WTC11 (cell line): Measurements from ENCODE around the gene KRTAP26-1. TPM values are rescaled to one million over a fixed set of nuclear protein-coding genes. Genes with fewer than 3 reads are reported as not detected.

Source experiments
- ATAC-seq: fragments of 200-7000 bp; cut with Tn5 transposase; 2 replicates; pipeline ENCODE4 v1.10.0; 2021; ENCODE audit warnings: mild to moderate bottlenecking, moderate library complexity
- CTCF ChIA-PET: fragments of 300-600 bp; sonication (Branson Sonifier 250); formaldehyde crosslinking; loops from one replicate; lab custom pipeline; 2021; ENCODE audit warnings: antibody characterized with exemption; lab: Charles Lee
- POLR2A ChIA-PET: fragments of 350-600 bp; sonication (Branson Sonifier 250); formaldehyde crosslinking; loops from one replicate; lab custom pipeline; 2021; ENCODE audit warnings: antibody characterized with exemption; lab: Charles Lee
- DNase-seq: peaks from one replicate; pipeline ENCODE4 v3.0.0; 2021; ENCODE audit warnings: low spot score
- H3K27ac Mint-ChIP-seq: 2 replicates; pipeline ENCODE4 v1.8.0; 2021; ENCODE audit warnings: mixed read lengths
- H3K27me3 Mint-ChIP-seq: 2 replicates; pipeline ENCODE4 v1.8.0; 2021; ENCODE audit warnings: low read depth, mild to moderate bottlenecking, moderate library complexity, mixed read lengths
- H3K36me3 Mint-ChIP-seq: 2 replicates; pipeline ENCODE4 v1.8.0; 2021; ENCODE audit warnings: mixed read lengths
- H3K4me1 Mint-ChIP-seq: 2 replicates; pipeline ENCODE4 v1.8.0; 2022; ENCODE audit warnings: mixed read lengths
- H3K4me3 Mint-ChIP-seq: 2 replicates; pipeline ENCODE4 v1.8.0; 2021; ENCODE audit warnings: mild to moderate bottlenecking, moderate library complexity, mixed read lengths
- H3K9me3 Mint-ChIP-seq: 2 replicates; pipeline ENCODE4 v1.8.0; 2021; ENCODE audit warnings: mixed read lengths
- CREB1 ChIP-seq: sonication (generic); formaldehyde crosslinking; IDR thresholded peaks from 2 replicates; pipeline ENCODE4 v1.8.0; 2023; ENCODE audit warnings: mild to moderate bottlenecking, missing genetic modification reagents
- ERG ChIP-seq: fragments of 250-450 bp; sonication (Bioruptor Pico); IDR thresholded peaks from 2 replicates; pipeline ENCODE4 v1.8.0; 2021; ENCODE audit warnings: mild to moderate bottlenecking
- FOXP1 ChIP-seq: sonication (generic); formaldehyde crosslinking; IDR thresholded peaks from 2 replicates; pipeline ENCODE4 v1.8.0; 2022; ENCODE audit warnings: missing genetic modification reagents, mild to moderate bottlenecking, moderate library complexity, borderline replicate concordance
- IRF2 ChIP-seq: sonication (generic); formaldehyde crosslinking; IDR thresholded peaks from 2 replicates; pipeline ENCODE4 v1.8.0; 2022; ENCODE audit warnings: low read depth, missing genetic modification reagents, borderline replicate concordance
- JUN ChIP-seq: sonication (generic); formaldehyde crosslinking; IDR thresholded peaks from 2 replicates; pipeline ENCODE4 v1.8.0; 2023; ENCODE audit warnings: mild to moderate bottlenecking, missing genetic modification reagents
- NR1H2 ChIP-seq: sonication (generic); formaldehyde crosslinking; IDR thresholded peaks from 2 replicates; pipeline ENCODE4 v1.9.0; 2021; ENCODE audit warnings: mild to moderate bottlenecking, moderate library complexity, missing genetic modification reagents
- RELA ChIP-seq: sonication (generic); formaldehyde crosslinking; IDR thresholded peaks from 2 replicates; pipeline ENCODE4 v1.8.1; 2022; ENCODE audit warnings: missing genetic modification reagents, mild to moderate bottlenecking, borderline replicate concordance
- ZMAT4 ChIP-seq: fragments of 250-450 bp; sonication (Bioruptor Pico); IDR thresholded peaks from 2 replicates; pipeline ENCODE4 v1.9.0; 2021; ENCODE audit warnings: mild to moderate bottlenecking
- ZNF121 ChIP-seq: sonication (generic); formaldehyde crosslinking; IDR thresholded peaks from 2 replicates; pipeline ENCODE4 v1.8.0; 2023; ENCODE audit warnings: missing genetic modification reagents
- ZNF138 ChIP-seq: sonication (generic); formaldehyde crosslinking; conservative IDR thresholded peaks from 2 replicates; pipeline ENCODE4 v1.8.1; 2022; ENCODE audit warnings: mild to moderate bottlenecking, moderate library complexity, missing genetic modification reagents
- ZNF281 ChIP-seq: sonication (generic); formaldehyde crosslinking; IDR thresholded peaks from 2 replicates; pipeline ENCODE4 v1.8.0; 2023; ENCODE audit warnings: mild to moderate bottlenecking, missing genetic modification reagents
- ZNF532 ChIP-seq: fragments of 250-450 bp; sonication (Bioruptor Pico); IDR thresholded peaks from 2 replicates; pipeline ENCODE4 v1.9.0; 2021; ENCODE audit warnings: mild to moderate bottlenecking, borderline replicate concordance
- total RNA-seq: library from RNA; stranded (reverse); gene quantifications from 3 replicates; pipeline ENCODE4 v1.2.3, GENCODE V29; 2021
- TF ChIP-seq, protein P1 (sequence below): sonication (generic); formaldehyde crosslinking; IDR thresholded peaks from 2 replicates; pipeline ENCODE4 v1.8.0; 2022; ENCODE audit warnings: mild to moderate bottlenecking, missing genetic modification reagents
- TF ChIP-seq, protein P2 (sequence below): sonication (generic); formaldehyde crosslinking; IDR thresholded peaks from 2 replicates; pipeline ENCODE4 v1.8.1; 2023; ENCODE audit warnings: mild to moderate bottlenecking, missing genetic modification reagents

KRTAP26-1 gene
- total RNA-seq, 1 experiment from 2014 or later, result not detected

GRCh38 chr21:30315701-30316100 lies 4.4 kb downstream of the KRTAP26-1 start:
- CTCF ChIA-PET, result interaction anchor here (1.3 kb wide), 1 partner anchor 118 kb away, joined by 4 read pairs; no protein-coding TSS in a partner anchor
- Mint-ChIP-seq H3K36me3 (no peaks in the 10 kb centered on the region), H3K9me3 (0 out of 2 replicates have a peak, but pooled peaks cover 5% of the 10 kb centered on the region), H3K27me3 (no peaks in the 10 kb centered on the region), H3K27ac (no peak overlapping the region), H3K4me1 (no peaks in the 10 kb centered on the region), H3K4me3 (no peak overlapping the region)
- POLR2A ChIA-PET, result no interaction called here
- no peak for DNase-seq
- no peak for ATAC-seq
- TF ChIP-seq FOXP1 (CRISPR knock-in tag) (no peak), ZNF121 (CRISPR knock-in tag) (no peak), ZNF532 (CRISPR knock-in tag) (no peak), ZNF138 (CRISPR knock-in tag) (no peak), IRF2 (CRISPR knock-in tag) (no peak), CREB1 (no peak), ERG (CRISPR knock-in tag) (no peak), RELA (CRISPR knock-in tag) (no peak)

DNA sequence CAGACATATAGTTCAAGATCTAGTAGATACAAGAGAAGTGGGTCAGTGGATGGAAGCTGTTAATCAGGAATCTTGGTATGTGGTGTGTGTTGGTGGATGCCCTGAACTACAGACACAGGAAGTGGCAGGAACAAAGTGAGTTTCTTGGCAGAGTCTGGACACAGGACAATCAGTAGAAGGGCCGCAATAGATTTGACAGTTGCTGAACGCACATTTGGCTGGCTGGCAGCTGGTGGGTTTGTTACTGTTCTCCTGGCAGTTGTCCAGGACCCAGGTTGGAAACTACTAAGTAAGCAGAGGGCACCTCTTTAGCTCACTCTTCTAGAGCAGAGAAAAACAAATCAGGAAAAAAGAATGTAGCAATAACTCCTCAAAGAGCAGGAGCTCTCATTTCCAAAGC lies 13.2 kb downstream of the KRTAP26-1 start:
- CTCF ChIA-PET, result interaction anchor here (0.6 kb wide), 1 partner anchor 98 kb away, joined by 6 read pairs; no protein-coding TSS in a partner anchor
- H3K27ac Mint-ChIP-seq, result no peak overlapping the region
- no peaks in the 10 kb centered on the region for H3K4me1 Mint-ChIP-seq
- H3K27me3 Mint-ChIP-seq, result no peaks in the 10 kb centered on the region
- H3K9me3 Mint-ChIP-seq, result no peaks in the 10 kb centered on the region
- ATAC-seq (no peak), DNase-seq (no peak)
- no peak overlapping the region for H3K4me3 Mint-ChIP-seq
- POLR2A ChIA-PET, result no interaction called here
- no peak for TF ChIP-seq ZMAT4 (CRISPR knock-in tag)
- no peak for TF ChIP-seq CREB1
- no peak for TF ChIP-seq ZNF281
- no peak for TF ChIP-seq JUN
- TF ChIP-seq IRF2 (CRISPR knock-in tag), result no peak
- TF ChIP-seq, protein P1, sequence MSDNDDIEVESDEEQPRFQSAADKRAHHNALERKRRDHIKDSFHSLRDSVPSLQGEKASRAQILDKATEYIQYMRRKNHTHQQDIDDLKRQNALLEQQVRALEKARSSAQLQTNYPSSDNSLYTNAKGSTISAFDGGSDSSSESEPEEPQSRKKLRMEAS (CRISPR knock-in tag), result no peak
- no peak for TF ChIP-seq RELA (CRISPR knock-in tag)
- TF ChIP-seq, protein P2, sequence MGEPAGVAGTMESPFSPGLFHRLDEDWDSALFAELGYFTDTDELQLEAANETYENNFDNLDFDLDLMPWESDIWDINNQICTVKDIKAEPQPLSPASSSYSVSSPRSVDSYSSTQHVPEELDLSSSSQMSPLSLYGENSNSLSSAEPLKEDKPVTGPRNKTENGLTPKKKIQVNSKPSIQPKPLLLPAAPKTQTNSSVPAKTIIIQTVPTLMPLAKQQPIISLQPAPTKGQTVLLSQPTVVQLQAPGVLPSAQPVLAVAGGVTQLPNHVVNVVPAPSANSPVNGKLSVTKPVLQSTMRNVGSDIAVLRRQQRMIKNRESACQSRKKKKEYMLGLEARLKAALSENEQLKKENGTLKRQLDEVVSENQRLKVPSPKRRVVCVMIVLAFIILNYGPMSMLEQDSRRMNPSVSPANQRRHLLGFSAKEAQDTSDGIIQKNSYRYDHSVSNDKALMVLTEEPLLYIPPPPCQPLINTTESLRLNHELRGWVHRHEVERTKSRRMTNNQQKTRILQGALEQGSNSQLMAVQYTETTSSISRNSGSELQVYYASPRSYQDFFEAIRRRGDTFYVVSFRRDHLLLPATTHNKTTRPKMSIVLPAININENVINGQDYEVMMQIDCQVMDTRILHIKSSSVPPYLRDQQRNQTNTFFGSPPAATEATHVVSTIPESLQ (CRISPR knock-in tag), result no peak
- no peak for TF ChIP-seq ZNF532 (CRISPR knock-in tag)
- TF ChIP-seq NR1H2 (CRISPR knock-in tag), result no peak
- TF ChIP-seq, all 79 proteins: peak for 0
- no peaks in the 10 kb centered on the region for H3K36me3 Mint-ChIP-seq
